ENCODE results near the gene MAN2A2. TPM values are rescaled to one million over a fixed set of nuclear protein-coding genes. Genes with fewer than 3 reads are reported as not detected.

Gene MAN2A2
- total and polyA plus RNA-seq, 2 of the 8 experiments (the other 6 are each of a cell fraction or from before 2014, with no cell fraction given): 23.1 to 29.7 TPM

GRCh38 chr15:90869601-90870353, 33.3 kb upstream of the MAN2A2 start (continued):
- TF ChIP-seq SIRT6 (IDR thresholded peaks at IDR 0.05; ENCODE audit: low read length) (no peak), HDAC6 (IDR thresholded peaks at IDR 0.05; ENCODE audit: low read depth, low read length) (no peak), HDAC2 (IDR thresholded peaks at IDR 0.05; ENCODE audit: borderline replicate concordance in 1 of 2, low read depth in 2 of 2, low read length in 2 of 2) (no peak), MAX (IDR thresholded peaks at IDR 0.05) (no peak), USF2 (IDR thresholded peaks at IDR 0.05; ENCODE audit: low read length) (no peak)
